Endothelial cell of umbilical vein (primary cell): Measurements from ENCODE around the gene CENPP.

ENCODE experiments used
- EZH2 ChIP-seq: IDR thresholded peaks from 2 replicates; pipeline ENCODE4 v1.6.1; 2012; ENCODE audit warnings: borderline replicate concordance, low read depth, mild to moderate bottlenecking, moderate library complexity, low read length, inconsistent platforms; ENCODE audit not compliant: severe bottlenecking
- MYC ChIP-seq: IDR thresholded peaks from one replicate; pipeline ENCODE4 v1.6.1; 2011; ENCODE audit warnings: mild to moderate bottlenecking, low read depth, low read length
- POLR2A ChIP-seq: IDR thresholded peaks from 2 replicates; pipeline ENCODE4 v1.6.1; 2012; ENCODE audit warnings: low read depth, mild to moderate bottlenecking, control low read depth, low read length
- POLR2AphosphoS5 ChIP-seq: IDR thresholded peaks from 2 replicates; pipeline ENCODE4 v1.6.1; 2012; ENCODE audit warnings: low read depth, mild to moderate bottlenecking, control low read depth, low read length, moderate library complexity; ENCODE audit not compliant: insufficient read depth
- TF ChIP-seq, protein P1 (sequence below), 2 donors: IDR thresholded peaks; 1 replicate in 1 of 2; 2 replicates in 1 of 2; pipeline ENCODE4 v1.5.1; 2011; ENCODE audit warnings: low read length in 2 of 2, mild to moderate bottlenecking in 2 of 2, moderate library complexity in 2 of 2, control low read depth in 1 of 2, inconsistent platforms in 1 of 2, low read depth in 1 of 2; ENCODE audit not compliant: insufficient read depth in 1 of 2; ENCODE audit errors: extremely low read depth in 1 of 2
- TF ChIP-seq, protein P2 (sequence below): IDR thresholded peaks from 2 replicates; pipeline ENCODE4 v1.6.1; 2011; ENCODE audit not compliant: insufficient read depth, insufficient read length

DNA sequence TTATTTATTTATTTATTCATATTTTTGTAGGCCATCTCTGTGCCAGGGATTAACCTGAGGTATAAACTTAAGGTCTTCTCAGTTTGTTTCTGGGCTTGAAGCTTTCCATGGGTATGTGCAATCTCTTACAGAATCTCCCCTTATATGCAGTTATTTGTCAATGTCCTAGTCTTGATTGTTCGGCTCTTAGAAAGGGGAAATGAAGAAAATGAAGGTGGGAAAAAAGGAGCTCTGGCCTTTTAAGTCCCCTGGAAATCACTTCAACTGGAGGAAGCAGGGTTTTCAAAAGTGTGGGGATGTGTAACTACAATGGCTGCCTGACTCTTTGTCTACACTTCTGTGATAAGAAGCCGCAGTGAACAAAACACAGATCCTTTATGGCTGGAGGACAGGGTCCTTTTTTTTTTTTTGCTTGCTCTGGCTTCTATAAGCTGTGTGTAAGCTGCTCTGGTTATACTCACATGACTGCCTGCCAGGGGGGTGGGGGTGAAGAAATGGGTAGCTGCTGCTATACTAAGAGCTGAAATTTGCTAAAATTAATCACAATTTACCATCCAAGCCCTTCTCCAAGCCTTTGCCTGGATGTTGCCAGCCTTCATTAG is 33.7 kb downstream of the CENPP start:
- TF ChIP-seq MYC (no peak), POLR2AphosphoS5 (no peak), POLR2A (no peak), EZH2 (no peak)
- TF ChIP-seq, protein P1, sequence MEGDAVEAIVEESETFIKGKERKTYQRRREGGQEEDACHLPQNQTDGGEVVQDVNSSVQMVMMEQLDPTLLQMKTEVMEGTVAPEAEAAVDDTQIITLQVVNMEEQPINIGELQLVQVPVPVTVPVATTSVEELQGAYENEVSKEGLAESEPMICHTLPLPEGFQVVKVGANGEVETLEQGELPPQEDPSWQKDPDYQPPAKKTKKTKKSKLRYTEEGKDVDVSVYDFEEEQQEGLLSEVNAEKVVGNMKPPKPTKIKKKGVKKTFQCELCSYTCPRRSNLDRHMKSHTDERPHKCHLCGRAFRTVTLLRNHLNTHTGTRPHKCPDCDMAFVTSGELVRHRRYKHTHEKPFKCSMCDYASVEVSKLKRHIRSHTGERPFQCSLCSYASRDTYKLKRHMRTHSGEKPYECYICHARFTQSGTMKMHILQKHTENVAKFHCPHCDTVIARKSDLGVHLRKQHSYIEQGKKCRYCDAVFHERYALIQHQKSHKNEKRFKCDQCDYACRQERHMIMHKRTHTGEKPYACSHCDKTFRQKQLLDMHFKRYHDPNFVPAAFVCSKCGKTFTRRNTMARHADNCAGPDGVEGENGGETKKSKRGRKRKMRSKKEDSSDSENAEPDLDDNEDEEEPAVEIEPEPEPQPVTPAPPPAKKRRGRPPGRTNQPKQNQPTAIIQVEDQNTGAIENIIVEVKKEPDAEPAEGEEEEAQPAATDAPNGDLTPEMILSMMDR (IDR thresholded peaks at IDR 0.05; ENCODE audit: extremely low read depth in 1 of 2, insufficient read depth in 1 of 2, low read depth in 1 of 2, low read length in 2 of 2): no peak
- TF ChIP-seq, protein P2, sequence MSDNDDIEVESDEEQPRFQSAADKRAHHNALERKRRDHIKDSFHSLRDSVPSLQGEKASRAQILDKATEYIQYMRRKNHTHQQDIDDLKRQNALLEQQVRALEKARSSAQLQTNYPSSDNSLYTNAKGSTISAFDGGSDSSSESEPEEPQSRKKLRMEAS: no peak
